Esophagus squamous epithelium (tissue), 5 donors: ENCODE results near the gene ADAMTS14. TPM values are rescaled to one million over a fixed set of nuclear protein-coding genes. Genes with fewer than 3 reads are reported as not detected.
A peak's percentile ranks its signal among the peaks of the same experiment; 100 is the strongest.

ENCODE experiments used
- DNase-seq: peaks from one replicate; lab custom pipeline; 2025; lab: John Stamatoyannopoulos, UW
- H3K27ac ChIP-seq, 4 donors: fragments of 200-600 bp; sonication (generic); one replicate each; pipeline ENCODE4 v1.5.1; 2016 to 2019; ENCODE audit warnings: mild to moderate bottlenecking in 1 of 4
- H3K27me3 ChIP-seq, 4 donors: fragments of 200-600 bp; sonication (generic); 1 replicate in 3 of 4; 2 replicates in 1 of 4; pipeline versions ENCODE4 v1.5.1 to v1.6.0; 2017 to 2021; ENCODE audit warnings: antibody characterized with exemption in 1 of 4
- H3K36me3 ChIP-seq, 3 donors: fragments of 200-600 bp; sonication (generic); one replicate each; pipeline ENCODE4 v1.5.1; 2016 to 2019
- H3K4me1 ChIP-seq, 3 donors: fragments of 200-600 bp; sonication (generic); one replicate each; pipeline ENCODE4 v1.5.1; 2017 to 2019
- H3K4me3 ChIP-seq, 4 donors: fragments of 200-600 bp; sonication (generic); 1 replicate in 3 of 4; 2 replicates in 1 of 4; pipeline ENCODE4 v1.5.1; 2016 to 2019; ENCODE audit warnings: mild to moderate bottlenecking in 2 of 4, moderate library complexity in 1 of 4
- H3K9me3 ChIP-seq, 3 donors: fragments of 200-600 bp; sonication (generic); one replicate each; pipeline ENCODE4 v1.5.1; 2016 to 2019
- POLR2A ChIP-seq, 4 donors: fragments of 450-650 bp; IDR thresholded peaks; one replicate each; pipeline ENCODE4 v1.6.1; 2017; ENCODE audit warnings: antibody characterized with exemption in 4 of 4, mild to moderate bottlenecking in 4 of 4, moderate library complexity in 3 of 4
- WGBS, 2 donors: methylation state at CpG; one replicate each; pipeline ENCODE4 v1.1.5; 2018; 5-methylcytosine and 5-hydroxymethylcytosine counted together
- intact Hi-C: fragments of 100-400 bp; cut with DNase I; formaldehyde crosslinking; loops from one replicate; pipeline ENCODE4 v1.15.0; 2022
- total RNA-seq, 4 donors: library from RNA; depleted of rRNA; stranded (reverse); fragments of >200 nt; gene quantifications; one replicate each; pipeline ENCODE4 v1.1.0, GENCODE V29; 2016
- TF ChIP-seq, protein P1 (sequence below), 6 experiments: fragments of 450-650 bp in 4 of 6; fragments of 200-600 bp in 2 of 6; sonication (generic) in 2 of 6; IDR thresholded peaks; one replicate each; pipeline ENCODE4 v1.5.1; 2016 to 2019; ENCODE audit warnings: antibody characterized with exemption in 6 of 6, mild to moderate bottlenecking in 4 of 6, moderate library complexity in 4 of 6
- donor health status: DM: yes; HTN: yes; CAD: no.

Gene ADAMTS14
- total RNA-seq, 4 donors from 2014 or later = 0.23 to 0.75 (median 0.38) TPM; not detected in 1

DNA sequence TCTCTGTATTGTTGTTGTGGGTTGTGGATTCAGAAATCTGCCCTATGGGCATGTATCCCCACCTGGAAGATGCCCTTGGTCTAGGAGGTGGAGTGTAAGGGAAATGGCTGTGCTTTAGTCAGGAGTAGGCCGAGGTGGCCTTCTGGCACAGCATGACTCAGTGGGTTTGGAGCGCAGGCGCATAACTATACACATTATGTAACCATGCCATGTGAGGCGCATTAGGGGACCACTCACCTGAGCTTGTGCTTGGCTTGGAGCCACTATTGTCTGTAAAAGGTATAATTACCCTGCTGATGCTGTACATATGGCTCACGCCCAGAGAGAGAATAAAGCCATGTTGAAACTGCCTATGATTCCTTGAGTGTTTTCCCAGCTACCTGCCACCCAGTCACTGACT is 20.6 kb upstream of the ADAMTS14 start:
- Histone ChIP-seq H3K4me1 (peaks cover 0 to 12% (median 3%) of the 10 kb centered on the region in 3 donors), H3K27ac (no peak overlapping the region), H3K4me3 (no peak overlapping the region), H3K36me3 (no peaks in the 10 kb centered on the region), H3K9me3 (no peaks in the 10 kb centered on the region), H3K27me3 (no peaks in the 10 kb centered on the region)
- 83 to 100% methylated on average over 4 to 5 of the region's 5 CpGs for WGBS, 2 donors
- intact Hi-C loops = no loop called here
- DNase-seq = no peak
- no peak for TF ChIP-seq POLR2A (IDR thresholded peaks at IDR 0.05)
- TF ChIP-seq, protein P1, sequence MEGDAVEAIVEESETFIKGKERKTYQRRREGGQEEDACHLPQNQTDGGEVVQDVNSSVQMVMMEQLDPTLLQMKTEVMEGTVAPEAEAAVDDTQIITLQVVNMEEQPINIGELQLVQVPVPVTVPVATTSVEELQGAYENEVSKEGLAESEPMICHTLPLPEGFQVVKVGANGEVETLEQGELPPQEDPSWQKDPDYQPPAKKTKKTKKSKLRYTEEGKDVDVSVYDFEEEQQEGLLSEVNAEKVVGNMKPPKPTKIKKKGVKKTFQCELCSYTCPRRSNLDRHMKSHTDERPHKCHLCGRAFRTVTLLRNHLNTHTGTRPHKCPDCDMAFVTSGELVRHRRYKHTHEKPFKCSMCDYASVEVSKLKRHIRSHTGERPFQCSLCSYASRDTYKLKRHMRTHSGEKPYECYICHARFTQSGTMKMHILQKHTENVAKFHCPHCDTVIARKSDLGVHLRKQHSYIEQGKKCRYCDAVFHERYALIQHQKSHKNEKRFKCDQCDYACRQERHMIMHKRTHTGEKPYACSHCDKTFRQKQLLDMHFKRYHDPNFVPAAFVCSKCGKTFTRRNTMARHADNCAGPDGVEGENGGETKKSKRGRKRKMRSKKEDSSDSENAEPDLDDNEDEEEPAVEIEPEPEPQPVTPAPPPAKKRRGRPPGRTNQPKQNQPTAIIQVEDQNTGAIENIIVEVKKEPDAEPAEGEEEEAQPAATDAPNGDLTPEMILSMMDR (IDR thresholded peaks at IDR 0.05) = no peak

DNA sequence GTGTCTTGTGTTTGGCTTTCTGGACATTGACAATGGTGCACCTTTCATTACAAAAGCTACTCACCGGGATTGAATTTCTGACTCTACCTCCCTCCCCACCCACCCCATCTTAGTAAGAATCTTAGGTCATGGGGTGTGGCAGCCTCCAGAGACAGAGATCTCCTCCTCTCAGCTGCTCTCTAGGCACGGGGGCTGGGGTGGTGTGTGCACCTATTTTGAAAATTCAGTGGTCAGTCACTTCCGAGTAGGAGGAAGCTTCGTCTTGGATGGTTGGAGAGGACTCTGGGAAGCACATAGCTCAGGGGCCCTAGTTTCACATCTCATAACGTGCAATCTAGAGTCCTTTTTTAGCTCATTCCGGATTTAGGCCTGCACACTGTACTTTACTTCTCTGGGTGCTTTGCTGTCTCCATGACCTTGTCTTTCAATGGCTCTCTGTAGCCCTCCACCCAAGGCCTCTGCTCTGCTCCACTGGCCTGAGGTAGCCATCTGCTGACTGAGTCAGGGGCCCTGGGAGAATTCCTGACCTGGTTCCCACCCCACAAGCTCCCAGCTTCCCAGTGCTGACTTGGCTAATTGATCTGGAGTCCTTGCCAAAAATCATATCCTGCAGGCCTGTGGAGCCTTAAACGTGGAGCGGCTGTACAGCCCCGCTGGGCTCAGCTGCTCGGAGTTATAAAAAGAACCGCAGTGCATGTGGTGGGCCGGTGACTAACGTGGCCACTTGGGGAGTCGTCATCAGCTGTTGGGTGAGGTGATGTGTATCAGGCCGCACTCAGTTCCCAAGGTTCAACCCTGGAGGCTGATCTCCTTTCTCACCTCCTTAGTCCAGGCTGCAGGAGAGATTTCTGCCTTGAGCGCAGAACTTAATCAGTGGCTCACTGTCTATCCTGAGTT is 19.3 kb upstream of the ADAMTS14 start:
- Histone ChIP-seq H3K9me3 (no peaks in the 10 kb centered on the region), H3K36me3 (no peaks in the 10 kb centered on the region), H3K4me1 (peaks cover 0 to 12% (median 3%) of the 10 kb centered on the region in 3 donors), H3K27ac (peak overlapping the region in 1 of 4 donors; percentile 21), H3K4me3 (no peak overlapping the region), H3K27me3 (no peaks in the 10 kb centered on the region)
- 50 to 57% methylated on average over 13 to 16 of the region's 16 CpGs for WGBS, 2 donors
- TF ChIP-seq, protein P1 (IDR thresholded peaks at IDR 0.05) = no peak
- no peak for TF ChIP-seq POLR2A (IDR thresholded peaks at IDR 0.05)
- intact Hi-C loops = no loop called here
- DNase-seq = no peak

DNA sequence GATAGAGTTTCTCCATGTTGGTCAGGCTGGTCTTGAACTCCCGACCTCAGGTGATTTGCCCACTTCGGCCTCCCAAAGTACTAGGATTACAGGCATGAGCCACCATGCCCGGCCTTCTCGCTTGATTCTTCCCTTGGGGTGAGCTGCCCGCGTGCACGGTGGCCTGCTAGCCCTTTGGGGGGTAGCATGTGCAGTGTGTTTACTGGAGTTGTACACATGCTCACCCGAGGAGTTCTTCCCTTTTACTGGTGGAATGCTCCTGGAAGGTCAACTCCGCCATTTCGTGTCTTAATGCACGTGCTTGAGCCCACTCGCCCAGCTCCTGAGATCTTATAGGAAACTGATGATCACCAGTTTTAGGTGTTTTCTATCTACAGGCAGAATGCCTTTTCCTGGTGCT is 17.0 kb upstream of the ADAMTS14 start:
- no peak for DNase-seq
- TF ChIP-seq POLR2A (IDR thresholded peaks at IDR 0.05) = no peak
- TF ChIP-seq, protein P1 (IDR thresholded peaks at IDR 0.05) = no peak
- no peak overlapping the region for H3K4me3 ChIP-seq
- 84 to 97% methylated on average over 5 to 12 of the region's 12 CpGs for WGBS, 2 donors
- H3K36me3 ChIP-seq = no peaks in the 10 kb centered on the region
- H3K4me1 ChIP-seq = peaks cover 0 to 12% (median 3%) of the 10 kb centered on the region in 3 donors
- intact Hi-C loops = no loop called here
- no peaks in the 10 kb centered on the region for H3K27me3 ChIP-seq
- H3K27ac ChIP-seq = no peak overlapping the region
- no peaks in the 10 kb centered on the region for H3K9me3 ChIP-seq

DNA sequence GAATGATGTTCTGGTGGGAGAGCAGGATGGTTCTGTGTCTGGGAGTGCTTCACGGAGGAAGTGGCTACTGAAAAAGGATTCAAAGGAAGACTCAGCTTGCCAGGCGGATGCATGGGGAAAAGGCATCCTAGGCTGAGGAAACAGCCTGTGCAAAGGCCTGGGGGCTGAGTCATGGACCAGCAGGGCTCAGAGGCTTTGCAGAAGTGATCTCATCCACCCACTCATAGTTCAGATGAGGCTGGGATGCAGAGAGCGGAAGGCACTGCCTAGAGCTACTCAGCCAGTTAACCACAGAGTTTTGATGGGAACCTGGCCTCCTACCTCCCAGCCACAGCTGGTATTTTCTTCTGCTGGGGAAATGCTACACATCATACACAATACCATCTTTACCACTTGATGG is 15.8 kb upstream of the ADAMTS14 start:
- H3K36me3 ChIP-seq = no peaks in the 10 kb centered on the region
- no peak for TF ChIP-seq POLR2A (IDR thresholded peaks at IDR 0.05)
- TF ChIP-seq, protein P1 (IDR thresholded peaks at IDR 0.05) = no peak
- H3K4me1 ChIP-seq = peaks cover 0 to 12% (median 3%) of the 10 kb centered on the region in 3 donors
- no peak overlapping the region for H3K27ac ChIP-seq
- WGBS, 2 donors = 15 to 30% methylated on average over 2 to 3 of the region's 3 CpGs
- DNase-seq = no peak
- no peak overlapping the region for H3K4me3 ChIP-seq
- peaks cover 0 to 2% (median 0%) of the 10 kb centered on the region in 4 donors for H3K27me3 ChIP-seq
- intact Hi-C loops = no loop called here
- H3K9me3 ChIP-seq = no peaks in the 10 kb centered on the region

DNA sequence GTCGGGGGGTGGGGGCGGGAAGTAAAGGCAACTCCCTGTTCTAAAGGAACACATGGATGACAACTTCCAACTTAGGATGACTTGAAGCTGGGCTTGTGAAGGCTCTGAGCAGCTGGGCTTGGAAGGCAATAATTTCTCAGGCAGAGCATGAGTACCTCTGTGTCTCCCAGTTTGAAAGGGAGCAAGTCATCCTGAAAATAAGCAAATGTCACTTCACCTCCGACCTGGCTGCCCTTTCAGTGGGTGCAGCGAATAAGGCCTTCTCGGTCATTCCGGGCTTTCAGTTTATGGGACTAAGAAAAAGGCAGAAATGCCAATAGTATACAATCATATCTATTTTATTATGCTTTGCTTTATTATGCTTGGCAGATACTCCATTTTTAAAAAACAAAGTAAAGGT is 15.3 kb upstream of the ADAMTS14 start:
- H3K27ac ChIP-seq = no peak overlapping the region
- TF ChIP-seq, protein P1 (IDR thresholded peaks at IDR 0.05) = no peak
- no peak for TF ChIP-seq POLR2A (IDR thresholded peaks at IDR 0.05)
- intact Hi-C loops = no loop called here
- H3K4me1 ChIP-seq = peaks cover 0 to 14% (median 6%) of the 10 kb centered on the region in 3 donors
- H3K4me3 ChIP-seq = no peak overlapping the region
- peaks cover 0 to 4% (median 0%) of the 10 kb centered on the region in 4 donors for H3K27me3 ChIP-seq
- no peaks in the 10 kb centered on the region for H3K9me3 ChIP-seq
- no peaks in the 10 kb centered on the region for H3K36me3 ChIP-seq
- WGBS, 2 donors = 93 to 94% methylated on average over 4 to 6 of the region's 6 CpGs
- DNase-seq = no peak
